Measurements from ENCODE around the gene OXTR.

The OXTR gene

DNA sequence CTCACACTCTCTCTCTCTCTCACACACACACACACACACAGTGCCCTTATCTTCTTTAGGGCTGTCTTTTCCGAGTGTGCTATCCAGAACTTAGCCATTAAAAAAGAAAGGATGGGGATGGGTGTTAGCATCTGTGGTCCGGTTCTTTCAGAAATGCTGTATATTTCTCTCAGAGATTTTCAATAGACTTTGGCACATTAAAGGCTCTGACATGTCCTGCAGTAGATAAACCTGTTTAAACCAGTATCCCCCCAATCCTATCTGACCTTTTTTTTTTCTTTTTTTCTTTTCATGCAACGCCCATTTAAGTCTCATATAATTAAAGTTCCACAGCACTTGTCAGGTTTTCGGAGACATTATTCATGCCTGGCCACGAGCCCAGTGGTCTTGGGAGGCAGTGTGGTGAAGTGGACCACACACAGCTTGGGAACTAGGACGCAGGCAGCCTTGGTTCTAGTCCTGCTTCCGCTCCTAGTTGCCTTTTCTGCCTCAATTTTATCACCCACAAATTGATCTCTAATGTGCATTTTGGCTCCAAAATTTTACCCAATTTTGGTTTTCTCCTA, 22.6 kb downstream of the OXTR start:
- no peak for TF ChIP-seq CTCF (conservative IDR thresholded peaks at IDR 0.05; ENCODE audit: low read depth, low read length)
- no peaks in the 10 kb centered on the region for H3K4me1 ChIP-seq (ENCODE audit: low read depth, poor library complexity, severe bottlenecking)
- no peak overlapping the region for H3K4me3 ChIP-seq (IDR thresholded peaks at IDR 0.05; ENCODE audit: insufficient read depth, low read depth, low read length)
- no peaks in the 10 kb centered on the region for H3K79me2 ChIP-seq (ENCODE audit: insufficient read depth, low read depth)
- no peak overlapping the region for H3K9ac ChIP-seq
- H3K27ac ChIP-seq = no peak overlapping the region
- no peak overlapping the region for H2AFZ ChIP-seq (ENCODE audit: low read depth)
- H3K27me3 ChIP-seq (ENCODE audit: insufficient read depth, low read depth) = no peaks in the 10 kb centered on the region
- H3K36me3 ChIP-seq (ENCODE audit: insufficient read depth) = no peaks in the 10 kb centered on the region
- no peak overlapping the region for H3K4me2 ChIP-seq
- H4K20me1 ChIP-seq (ENCODE audit: insufficient read depth) = no peaks in the 10 kb centered on the region

DNA sequence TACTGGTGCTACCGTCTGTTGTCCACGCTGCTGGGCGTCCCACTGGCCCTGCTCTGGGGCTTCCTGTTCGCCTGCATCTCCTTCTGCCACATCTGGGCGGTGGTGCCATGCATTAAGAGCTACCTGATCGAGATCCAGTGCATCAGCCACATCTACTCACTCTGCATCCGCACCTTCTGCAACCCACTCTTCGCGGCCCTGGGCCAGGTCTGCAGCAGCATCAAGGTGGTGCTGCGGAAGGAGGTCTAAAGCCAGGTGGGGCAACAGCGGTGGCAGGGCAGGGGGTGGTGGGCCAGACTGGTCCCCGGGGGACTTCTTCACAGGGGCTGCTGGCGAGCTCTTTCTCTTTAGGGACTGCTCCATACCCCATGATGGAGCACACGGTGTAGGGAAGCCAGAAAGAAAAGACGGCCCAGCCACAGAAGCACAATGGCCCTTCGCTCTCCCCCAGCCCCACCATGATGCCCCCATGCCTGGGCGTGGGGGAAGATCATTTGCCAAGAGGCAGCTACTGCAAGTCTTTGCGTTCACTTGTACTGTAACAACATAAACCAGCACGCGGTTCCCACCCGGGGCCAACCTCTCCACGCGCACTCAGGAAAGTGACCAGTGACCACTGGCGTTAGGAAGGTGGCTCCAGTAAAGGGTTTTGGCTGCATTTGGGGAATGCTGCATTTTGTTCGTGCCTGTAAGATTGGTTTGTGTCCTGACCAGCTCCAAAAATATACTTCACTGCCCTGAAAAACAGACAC, 23.6 kb downstream of the OXTR start:
- H4K20me1 ChIP-seq (ENCODE audit: insufficient read depth) = no peaks in the 10 kb centered on the region
- no peak overlapping the region for H2AFZ ChIP-seq (ENCODE audit: low read depth)
- H3K27me3 ChIP-seq (ENCODE audit: insufficient read depth, low read depth) = no peaks in the 10 kb centered on the region
- no peak overlapping the region for H3K4me3 ChIP-seq (IDR thresholded peaks at IDR 0.05; ENCODE audit: insufficient read depth, low read depth, low read length)
- no peaks in the 10 kb centered on the region for H3K4me1 ChIP-seq (ENCODE audit: low read depth, poor library complexity, severe bottlenecking)
- no peak for TF ChIP-seq CTCF (conservative IDR thresholded peaks at IDR 0.05; ENCODE audit: low read depth, low read length)
- H3K4me2 ChIP-seq = no peak overlapping the region
- H3K27ac ChIP-seq = no peak overlapping the region
- no peaks in the 10 kb centered on the region for H3K36me3 ChIP-seq (ENCODE audit: insufficient read depth)
- no peak overlapping the region for H3K9ac ChIP-seq
- no peaks in the 10 kb centered on the region for H3K79me2 ChIP-seq (ENCODE audit: insufficient read depth, low read depth)

DNA sequence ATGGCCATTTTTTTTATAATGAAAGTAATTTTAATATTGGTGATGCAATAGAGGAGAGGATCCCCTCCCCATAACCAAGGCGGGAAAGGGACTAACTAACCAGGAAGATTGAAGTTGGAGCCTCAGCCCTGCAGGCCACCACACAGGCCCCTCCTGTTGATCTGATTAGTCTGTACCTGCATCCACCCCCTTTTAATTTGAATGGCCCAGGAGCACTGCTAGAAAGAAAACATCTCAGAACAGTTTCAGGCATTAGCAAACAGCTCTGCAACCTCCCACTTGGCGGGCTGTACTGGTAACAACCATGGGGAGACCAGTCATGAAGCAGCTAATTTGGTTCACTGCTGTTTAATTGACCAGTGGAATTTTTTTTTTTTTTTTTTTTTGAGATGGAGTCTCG, 25.5 kb downstream of the OXTR start:
- H3K4me3 ChIP-seq (IDR thresholded peaks at IDR 0.05; ENCODE audit: insufficient read depth, low read depth, low read length) = no peak overlapping the region
- no peak overlapping the region for H3K27ac ChIP-seq
- no peak overlapping the region for H3K4me2 ChIP-seq
- no peaks in the 10 kb centered on the region for H3K27me3 ChIP-seq (ENCODE audit: insufficient read depth, low read depth)
- TF ChIP-seq CTCF (conservative IDR thresholded peaks at IDR 0.05; ENCODE audit: low read depth, low read length) = no peak
- H3K9ac ChIP-seq = no peak overlapping the region
- H4K20me1 ChIP-seq (ENCODE audit: insufficient read depth) = no peaks in the 10 kb centered on the region
- no peaks in the 10 kb centered on the region for H3K4me1 ChIP-seq (ENCODE audit: low read depth, poor library complexity, severe bottlenecking)
- no peaks in the 10 kb centered on the region for H3K36me3 ChIP-seq (ENCODE audit: insufficient read depth)
- no peak overlapping the region for H2AFZ ChIP-seq (ENCODE audit: low read depth)
- H3K79me2 ChIP-seq (ENCODE audit: insufficient read depth, low read depth) = no peaks in the 10 kb centered on the region

- Histone ChIP-seq H3K9ac (no peak overlapping the region), H3K27me3 (ENCODE audit: insufficient read depth, low read depth) (no peaks in the 10 kb centered on the region), H3K27ac (no peak overlapping the region), H2AFZ (ENCODE audit: low read depth) (no peak overlapping the region), H4K20me1 (ENCODE audit: insufficient read depth) (no peaks in the 10 kb centered on the region), H3K36me3 (ENCODE audit: insufficient read depth) (no peaks in the 10 kb centered on the region), H3K4me2 (no peak overlapping the region), H3K4me1 (ENCODE audit: low read depth, poor library complexity, severe bottlenecking) (no peaks in the 10 kb centered on the region), H3K79me2 (ENCODE audit: insufficient read depth, low read depth) (no peaks in the 10 kb centered on the region), H3K4me3 (IDR thresholded peaks at IDR 0.05; ENCODE audit: insufficient read depth, low read depth, low read length) (no peak overlapping the region)
- no peak for TF ChIP-seq CTCF (conservative IDR thresholded peaks at IDR 0.05; ENCODE audit: low read depth, low read length)
These were observed 26.3 kb downstream of the OXTR start for GRCh38 chr3:8743021-8743601.

Measured in KMS-11 (cell line).